Activated naive CD4-positive, alpha-beta T cell treated with anti-CD3 and anti-CD28 coated beads, Interleukin-2, amount 50 U/mL, for 72 hours (primary cell): ENCODE data around the gene RSPH3. TPM values are rescaled to one million over a fixed set of nuclear protein-coding genes. Genes with fewer than 3 reads are reported as not detected.
"Not testable (repeated sequence)": the region's sequence is repeated elsewhere in the genome, so short reads cannot be mapped to it uniquely, and the experiment has no call there.

Experiments used
- ATAC-seq, 2 donors: fragments of 150-1000 bp; cut with Tn5 transposase; 2 replicates each; pipeline ENCODE4 v1.10.0; 2021; ENCODE audit warnings: mild to moderate bottlenecking in 2 of 2, moderate library complexity in 2 of 2
- DNase-seq, 2 donors: peaks; one replicate each; pipeline ENCODE4 v3.0.0; 2021 to 2022; ENCODE audit warnings: low spot score in 2 of 2
- H3K27ac Mint-ChIP-seq, 2 donors: one replicate each; pipeline ENCODE4 v1.8.0; 2022; ENCODE audit warnings: mild to moderate bottlenecking in 2 of 2, mixed read lengths in 2 of 2
- H3K36me3 Mint-ChIP-seq, 2 donors: one replicate each; pipeline ENCODE4 v1.8.0; 2022; ENCODE audit warnings: mixed read lengths in 2 of 2
- H3K9me3 Mint-ChIP-seq, 2 donors: one replicate each; pipeline ENCODE4 v1.8.0; 2022; ENCODE audit warnings: mixed read lengths in 2 of 2
- total RNA-seq, 2 donors: library from RNA; stranded (reverse); gene quantifications; one replicate each; pipeline ENCODE4 v1.2.3, GENCODE V29; 2022

RSPH3 gene
- total RNA-seq, 2 donors from 2014 or later, result 2.0 to 7.1 TPM

GRCh38 chr6:158960026-158960425 lies 40.0 kb downstream of the RSPH3 start:
- Mint-ChIP-seq H3K27ac (no peak overlapping the region), H3K36me3 (no peaks in the 10 kb centered on the region), H3K9me3 (no peaks in the 10 kb centered on the region)
- DNase-seq (no peak), ATAC-seq (no peak)

GRCh38 chr6:158959552-158959951 lies 40.5 kb downstream of the RSPH3 start:
- ATAC-seq (no peak), DNase-seq (no peak)
- H3K27ac Mint-ChIP-seq, result no peak overlapping the region
- H3K9me3 Mint-ChIP-seq, result no peaks in the 10 kb centered on the region
- no peaks in the 10 kb centered on the region for H3K36me3 Mint-ChIP-seq

GRCh38 chr6:158958504-158959386 lies 41.3 kb downstream of the RSPH3 start:
- DNase-seq (no peak), ATAC-seq (peak; percentile 38 to 50)
- H3K9me3 Mint-ChIP-seq, result no peaks in the 10 kb centered on the region
- H3K36me3 Mint-ChIP-seq, result no peaks in the 10 kb centered on the region
- no peak overlapping the region for H3K27ac Mint-ChIP-seq

GRCh38 chr6:158955255-158955654 lies 44.7 kb downstream of the RSPH3 start:
- no peak for ATAC-seq

GRCh38 chr6:158954753-158955152 lies 45.2 kb downstream of the RSPH3 start:
- DNase-seq, result no peak
- H3K36me3 Mint-ChIP-seq, result no peaks in the 10 kb centered on the region
- H3K9me3 Mint-ChIP-seq, result no peaks in the 10 kb centered on the region
- no peak for ATAC-seq
- H3K27ac Mint-ChIP-seq, result no peak overlapping the region

More at GRCh38 chr6:158955255-158955654, 44.7 kb downstream of the RSPH3 start:
- H3K27ac Mint-ChIP-seq, result no peak overlapping the region
- no peaks in the 10 kb centered on the region for H3K9me3 Mint-ChIP-seq
- H3K36me3 Mint-ChIP-seq, result no peaks in the 10 kb centered on the region
- no peak for DNase-seq

- H3K9me3 Mint-ChIP-seq, ATAC-seq: not testable (repeated sequence)
Measured at GRCh38 chr6:158952011-158952410, 48.0 kb downstream of the RSPH3 start.

GRCh38 chr6:158951565-158951964 lies 48.4 kb downstream of the RSPH3 start:
- not testable (repeated sequence) for DNase-seq, H3K9me3 Mint-ChIP-seq, ATAC-seq, H3K36me3 Mint-ChIP-seq, H3K27ac Mint-ChIP-seq

More at GRCh38 chr6:158952011-158952410, 48.0 kb downstream of the RSPH3 start:
- DNase-seq, H3K36me3 Mint-ChIP-seq, H3K27ac Mint-ChIP-seq: not testable (repeated sequence)

GRCh38 chr6:158947284-158947683 lies 52.7 kb downstream of the RSPH3 start:
- Mint-ChIP-seq H3K9me3 (peaks cover 0 to 8% of the 10 kb centered on the region in 2 donors), H3K27ac (no peak overlapping the region), H3K36me3 (peaks cover 0 to 8% of the 10 kb centered on the region in 2 donors)
- ATAC-seq (no peak), DNase-seq (no peak)

GRCh38 chr6:158943380-158944032 lies 56.5 kb downstream of the RSPH3 start:
- H3K27ac Mint-ChIP-seq, result no peak overlapping the region
- H3K36me3 Mint-ChIP-seq, result peaks cover 0 to 8% of the 10 kb centered on the region in 2 donors
- ATAC-seq (no peak), DNase-seq (no peak)
- peaks cover 0 to 8% of the 10 kb centered on the region in 2 donors for H3K9me3 Mint-ChIP-seq

- Mint-ChIP-seq H3K27ac (no peak overlapping the region), H3K36me3 (peaks cover 0 to 8% of the 10 kb centered on the region in 2 donors), H3K9me3 (peaks cover 0 to 8% of the 10 kb centered on the region in 2 donors)
- no peak for DNase-seq
- no peak for ATAC-seq
Measured at GRCh38 chr6:158942349-158942748, 57.7 kb downstream of the RSPH3 start.

- ATAC-seq (no peak), DNase-seq (no peak)
- Mint-ChIP-seq H3K27ac (no peak overlapping the region), H3K9me3 (peaks cover 0 to 8% of the 10 kb centered on the region in 2 donors), H3K36me3 (peaks cover 0 to 8% of the 10 kb centered on the region in 2 donors)
Measured at GRCh38 chr6:158941246-158941645, 58.8 kb downstream of the RSPH3 start.

- Mint-ChIP-seq H3K27ac (peak overlapping the region in 1 of 2 donors; percentile 22), H3K36me3 (peaks cover 0 to 8% of the 10 kb centered on the region in 2 donors), H3K9me3 (peaks cover 0 to 8% of the 10 kb centered on the region in 2 donors)
- no peak for DNase-seq
- peak; percentile 28 to 59 for ATAC-seq
Measured at GRCh38 chr6:158939255-158940159, 60.5 kb downstream of the RSPH3 start.

- DNase-seq (no peak), ATAC-seq (peak; percentile 69 to 88)
- Mint-ChIP-seq H3K9me3 (peaks cover 0 to 8% of the 10 kb centered on the region in 2 donors), H3K27ac (no peak overlapping the region), H3K36me3 (peaks cover 0 to 8% of the 10 kb centered on the region in 2 donors)
Measured at GRCh38 chr6:158938811-158939254, 61.2 kb downstream of the RSPH3 start.

GRCh38 chr6:158938220-158938619 lies 61.8 kb downstream of the RSPH3 start:
- no peak for ATAC-seq

GRCh38 chr6:158934157-158934556 lies 65.8 kb downstream of the RSPH3 start:
- no peaks in the 10 kb centered on the region for H3K36me3 Mint-ChIP-seq

More at GRCh38 chr6:158938220-158938619, 61.8 kb downstream of the RSPH3 start:
- H3K9me3 Mint-ChIP-seq, result peaks cover 0 to 8% of the 10 kb centered on the region in 2 donors
- DNase-seq, result no peak
- no peak overlapping the region for H3K27ac Mint-ChIP-seq
- H3K36me3 Mint-ChIP-seq, result peaks cover 0 to 7% of the 10 kb centered on the region in 2 donors

GRCh38 chr6:158933079-158933595 lies 66.9 kb downstream of the RSPH3 start:
- DNase-seq, result no peak
- H3K27ac Mint-ChIP-seq, result no peak overlapping the region
- no peaks in the 10 kb centered on the region for H3K36me3 Mint-ChIP-seq
- H3K9me3 Mint-ChIP-seq, result no peaks in the 10 kb centered on the region
- ATAC-seq, result no peak

More at GRCh38 chr6:158934157-158934556, 65.8 kb downstream of the RSPH3 start:
- Mint-ChIP-seq H3K9me3 (no peaks in the 10 kb centered on the region), H3K27ac (no peak overlapping the region)
- DNase-seq (no peak), ATAC-seq (no peak)
